Measurements from ENCODE around the gene SLC38A3.
"Not testable (repeated sequence)": the region's sequence is repeated elsewhere in the genome, so short reads cannot be mapped to it uniquely, and the experiment has no call there.

Gene SLC38A3

GRCh38 chr3:50250514-50250913 lies 45.4 kb downstream of the SLC38A3 start:
- no peak for DNase-seq (ENCODE audit: low read depth)

- DNase-seq (ENCODE audit: low read depth) = peak; percentile 91
These were observed 46.1 kb downstream of the SLC38A3 start for GRCh38 chr3:50251220-50251619.

- peak; percentile 51 for DNase-seq (ENCODE audit: low read depth)
These were observed 49.6 kb downstream of the SLC38A3 start for GRCh38 chr3:50254577-50255250.

- no peak for DNase-seq (ENCODE audit: low read depth)
These were observed 50.2 kb downstream of the SLC38A3 start for GRCh38 chr3:50255251-50255615.

GRCh38 chr3:50256978-50257890 lies 52.2 kb downstream of the SLC38A3 start:
- DNase-seq (ENCODE audit: low read depth) = peak; percentile 52

GRCh38 chr3:50258029-50258680 lies 53.1 kb downstream of the SLC38A3 start:
- no peak for DNase-seq (ENCODE audit: low read depth)

- no peak for DNase-seq (ENCODE audit: low read depth)
These were observed 53.9 kb downstream of the SLC38A3 start for GRCh38 chr3:50258979-50259378.

GRCh38 chr3:50259432-50260026 lies 54.5 kb downstream of the SLC38A3 start:
- no peak for DNase-seq (ENCODE audit: low read depth)

- DNase-seq (ENCODE audit: low read depth) = peak; percentile 91
These were observed 55.2 kb downstream of the SLC38A3 start for GRCh38 chr3:50260027-50260941.

- DNase-seq (ENCODE audit: low read depth) = no peak
These were observed 55.9 kb downstream of the SLC38A3 start for GRCh38 chr3:50260942-50261441.

- no peak for DNase-seq (ENCODE audit: low read depth)
These were observed 56.4 kb downstream of the SLC38A3 start for GRCh38 chr3:50261505-50261904.

- not testable (repeated sequence) for DNase-seq (ENCODE audit: low read depth)
These were observed 57.1 kb downstream of the SLC38A3 start for GRCh38 chr3:50262200-50262599.

GRCh38 chr3:50262778-50263177 lies 57.7 kb downstream of the SLC38A3 start:
- DNase-seq (ENCODE audit: low read depth) = no peak

GRCh38 chr3:50263478-50264382 lies 58.7 kb downstream of the SLC38A3 start:
- DNase-seq (ENCODE audit: low read depth) = peak; percentile 57

- DNase-seq (ENCODE audit: low read depth) = peak; percentile 99
These were observed 59.4 kb downstream of the SLC38A3 start for GRCh38 chr3:50264383-50264963.

- no peak for DNase-seq (ENCODE audit: low read depth)
These were observed 60.0 kb downstream of the SLC38A3 start for GRCh38 chr3:50264964-50265485.

GRCh38 chr3:50265571-50265970 lies 60.5 kb downstream of the SLC38A3 start:
- no peak for DNase-seq (ENCODE audit: low read depth)

- peak; percentile 47 for DNase-seq (ENCODE audit: low read depth)
These were observed 60.9 kb downstream of the SLC38A3 start for GRCh38 chr3:50266017-50266416.

GRCh38 chr3:50266836-50267235 lies 61.8 kb downstream of the SLC38A3 start:
- no peak for DNase-seq (ENCODE audit: low read depth)
